MM.1S (cell line): ENCODE results near the gene CDC42EP5.

Experiments
- DNase-seq: peaks from one replicate; pipeline ENCODE4 v3.0.0-alpha.2; 2015
- H2AFZ ChIP-seq: fragments of 300-600 bp; sonication (generic); 2 replicates; pipeline ENCODE4 v1.6.0; 2016; ENCODE audit warnings: antibody characterized with exemption, low read length
- H3F3A ChIP-seq: fragments of 300-600 bp; sonication (generic); 2 replicates; pipeline ENCODE4 v1.6.1; 2016; ENCODE audit warnings: mild to moderate bottlenecking, antibody characterized with exemption, low read length, moderate library complexity, mixed read lengths; ENCODE audit not compliant: insufficient read depth
- H3K27ac ChIP-seq: fragments of 300-600 bp; sonication (generic); 2 replicates; pipeline ENCODE4 v1.5.1; 2016; ENCODE audit warnings: mild to moderate bottlenecking, low read length
- H3K27me3 ChIP-seq: fragments of 300-600 bp; sonication (generic); replicated peaks from 2 replicates; pipeline ENCODE4 v1.6.0; 2016; ENCODE audit warnings: low read length; ENCODE audit not compliant: insufficient read depth
- H3K36me3 ChIP-seq: fragments of 300-600 bp; sonication (generic); replicated peaks from 2 replicates; pipeline ENCODE4 v1.6.1; 2016; ENCODE audit warnings: mild to moderate bottlenecking, low read length, mixed read lengths; ENCODE audit not compliant: insufficient read depth
- H3K4me1 ChIP-seq: fragments of 300-600 bp; sonication (generic); 2 replicates; pipeline ENCODE4 v1.6.1; 2016; ENCODE audit warnings: low read length, mixed read lengths
- H3K4me2 ChIP-seq: fragments of 300-600 bp; sonication (generic); 2 replicates; pipeline ENCODE4 v1.6.0; 2016; ENCODE audit warnings: low read depth, low read length
- H3K4me3 ChIP-seq: fragments of 300-600 bp; sonication (generic); 2 replicates; pipeline ENCODE4 v1.5.1; 2016; ENCODE audit warnings: low read length, mixed read lengths
- H3K79me2 ChIP-seq: fragments of 300-600 bp; sonication (generic); 2 replicates; pipeline ENCODE4 v1.6.1; 2016; ENCODE audit warnings: mixed run types, low read length, mixed read lengths
- H3K9ac ChIP-seq: fragments of 300-600 bp; sonication (generic); 2 replicates; pipeline ENCODE4 v1.6.1; 2016; ENCODE audit warnings: low read length, mixed read lengths
- H3K9me2 ChIP-seq: fragments of 300-600 bp; sonication (generic); replicated peaks from 2 replicates; pipeline ENCODE4 v1.6.1; 2016; ENCODE audit warnings: mild to moderate bottlenecking, low read length, mixed read lengths; ENCODE audit not compliant: insufficient read depth
- H3K9me3 ChIP-seq: fragments of 300-600 bp; sonication (generic); replicated peaks from 2 replicates; pipeline ENCODE4 v1.6.1; 2016; ENCODE audit warnings: mild to moderate bottlenecking, low read length, mixed read lengths; ENCODE audit not compliant: insufficient read depth
- H4K20me1 ChIP-seq: fragments of 300-600 bp; sonication (generic); 2 replicates; pipeline ENCODE4 v1.6.1; 2016; ENCODE audit warnings: mild to moderate bottlenecking, low read length, moderate library complexity, mixed read lengths; ENCODE audit not compliant: insufficient read depth
- CTCF ChIP-seq: fragments of 300-600 bp; sonication (generic); IDR thresholded peaks from 2 replicates; pipeline ENCODE4 v1.5.1; 2016; ENCODE audit warnings: antibody characterized with exemption, low read length, mixed read lengths
- EZH2 ChIP-seq: fragments of 300-600 bp; sonication (generic); optimal IDR thresholded peaks from 2 replicates; pipeline ENCODE3; 2017; ENCODE audit warnings: low read depth, mild to moderate bottlenecking, antibody characterized with exemption, low read length, mixed read lengths
- EZH2phosphoT487 ChIP-seq: fragments of 300-600 bp; sonication (generic); IDR thresholded peaks from 2 replicates; pipeline ENCODE4 v1.6.1; 2018; ENCODE audit warnings: antibody characterized with exemption, low read length

The CDC42EP5 gene

DNA sequence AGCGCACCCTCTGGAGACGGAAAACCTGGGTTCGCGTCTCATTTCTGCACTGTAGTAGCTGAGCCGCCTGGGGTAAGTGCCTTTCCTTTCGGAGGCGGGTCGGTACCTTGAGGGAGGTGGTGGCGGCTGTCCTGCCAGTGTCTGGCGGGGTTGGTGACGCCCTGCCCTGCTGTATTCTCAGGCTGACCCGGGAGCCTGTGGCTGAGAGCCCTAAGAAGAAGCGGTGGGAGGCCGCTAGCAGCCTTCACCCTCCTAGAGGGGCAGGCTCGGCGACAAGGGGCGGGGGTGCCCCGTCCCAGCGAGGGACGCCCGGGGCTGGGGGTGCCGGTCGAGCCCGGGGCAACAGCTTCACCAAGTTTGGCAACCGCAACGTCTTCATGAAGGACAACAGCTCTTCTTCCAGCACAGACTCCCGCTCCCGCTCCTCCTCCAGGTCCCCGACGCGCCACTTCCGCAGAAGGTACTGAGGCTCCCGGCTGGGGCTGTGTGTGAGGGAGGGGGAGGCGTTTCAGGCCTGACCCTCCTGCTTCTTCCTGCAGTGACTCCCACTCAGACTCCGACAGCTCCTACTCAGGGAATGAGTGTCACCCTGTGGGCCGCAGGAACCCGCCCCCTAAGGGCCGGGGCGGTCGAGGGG is 17.2 kb downstream of the CDC42EP5 start:
- Histone ChIP-seq H2AFZ (no peak overlapping the region), H3F3A (peaks cover 7% of the 10 kb centered on the region; the same call in 1 of the 2 replicates), H3K27me3 (no peaks in the 10 kb centered on the region), H3K79me2 (peaks cover 79% of the 10 kb centered on the region), H3K9me3 (no peaks in the 10 kb centered on the region), H3K9me2 (no peaks in the 10 kb centered on the region), H3K4me1 (peaks cover 3% of the 10 kb centered on the region; the same call in 1 of the 2 replicates), H3K27ac (no peak overlapping the region), H4K20me1 (peaks cover 18% of the 10 kb centered on the region), H3K36me3 (peaks cover 31% of the 10 kb centered on the region), H3K4me3 (no peak overlapping the region), H3K9ac (no peak overlapping the region), H3K4me2 (no peak overlapping the region)
- no peak for DNase-seq
- no peak for TF ChIP-seq CTCF
- no peak for TF ChIP-seq EZH2
- TF ChIP-seq EZH2phosphoT487 = no peak

- Histone ChIP-seq H3K27ac (no peak overlapping the region), H3K4me3 (no peak overlapping the region), H4K20me1 (peaks cover 25% of the 10 kb centered on the region), H3K27me3 (no peaks in the 10 kb centered on the region), H3K4me1 (peaks cover 5% of the 10 kb centered on the region; the same call in 1 of the 2 replicates), H3K9me2 (no peaks in the 10 kb centered on the region), H3K9me3 (no peaks in the 10 kb centered on the region), H3K9ac (no peak overlapping the region), H3K79me2 (peaks cover 88% of the 10 kb centered on the region), H2AFZ (no peak overlapping the region), H3K4me2 (no peak overlapping the region), H3K36me3 (peaks cover 31% of the 10 kb centered on the region), H3F3A (peaks cover 7% of the 10 kb centered on the region; the same call in 1 of the 2 replicates)
- DNase-seq = no peak
- no peak for TF ChIP-seq CTCF
- no peak for TF ChIP-seq EZH2
- no peak for TF ChIP-seq EZH2phosphoT487
Observed at GRCh38 chr19:54454781-54455675, 18.1 kb downstream of the CDC42EP5 start.

DNA sequence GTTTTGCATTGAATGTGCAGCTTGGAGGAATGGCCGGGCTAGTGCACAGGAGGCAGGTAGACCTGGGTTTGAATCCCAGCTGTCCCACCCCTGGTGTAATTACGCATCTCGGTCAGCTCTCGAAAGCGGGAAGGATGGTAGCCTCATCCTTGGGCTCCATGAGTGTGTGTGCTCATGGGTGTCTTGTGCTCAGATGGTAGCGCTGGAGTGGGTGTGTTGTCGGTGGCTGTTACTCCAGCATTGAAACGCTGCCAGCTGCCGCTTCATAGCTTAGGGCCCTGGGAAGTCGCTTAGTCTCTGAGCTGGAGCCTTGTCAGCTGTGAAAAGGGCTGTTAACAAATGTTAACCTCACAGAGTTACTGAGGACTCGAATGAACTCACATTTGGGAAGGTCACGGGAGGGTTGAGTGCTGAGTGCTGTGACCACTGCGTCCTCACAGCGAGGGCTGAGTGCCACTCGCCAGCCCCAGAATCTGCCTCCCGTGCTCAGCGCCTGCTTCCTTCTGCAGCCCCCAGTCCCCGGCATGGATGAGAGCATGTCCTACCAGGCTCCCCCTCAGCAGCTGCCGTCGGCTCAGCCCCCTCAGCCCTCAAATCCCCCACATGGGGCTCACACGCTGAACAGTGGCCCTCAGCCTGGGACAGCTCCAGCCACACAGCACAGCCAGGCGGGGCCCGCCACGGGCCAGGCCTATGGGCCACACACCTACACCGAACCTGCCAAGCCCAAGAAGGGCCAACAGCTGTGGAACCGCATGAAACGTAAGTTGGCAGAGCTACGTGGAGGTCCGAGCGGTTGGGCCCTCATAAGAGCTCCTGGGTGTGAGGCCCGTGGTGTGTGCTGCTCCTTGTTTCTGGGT is 18.9 kb downstream of the CDC42EP5 start:
- no peaks in the 10 kb centered on the region for H3K27me3 ChIP-seq
- no peak overlapping the region for H2AFZ ChIP-seq
- peaks cover 6% of the 10 kb centered on the region; the same call in 1 of the 2 replicates for H3F3A ChIP-seq
- no peak overlapping the region for H3K27ac ChIP-seq
- no peak for TF ChIP-seq EZH2
- TF ChIP-seq EZH2phosphoT487 = no peak
- no peak for TF ChIP-seq CTCF
- no peaks in the 10 kb centered on the region for H3K9me2 ChIP-seq
- peaks cover 25% of the 10 kb centered on the region for H4K20me1 ChIP-seq
- peaks cover 31% of the 10 kb centered on the region for H3K36me3 ChIP-seq
- no peak for DNase-seq
- H3K9me3 ChIP-seq = no peaks in the 10 kb centered on the region
- H3K4me3 ChIP-seq = no peak overlapping the region
- no peak overlapping the region for H3K9ac ChIP-seq
- peaks cover 5% of the 10 kb centered on the region; the same call in 1 of the 2 replicates for H3K4me1 ChIP-seq
- H3K79me2 ChIP-seq = peaks cover 89% of the 10 kb centered on the region
- no peak overlapping the region for H3K4me2 ChIP-seq
